GM18499 (cell line): ENCODE data around the gene TAL2.

Source experiments
- ATAC-seq: cut with Tn5 transposase; IDR thresholded peaks from one replicate; pipeline ENCODE4 v1.9.1; 2021; ENCODE audit warnings: moderate number of reproducible peaks; ENCODE audit not compliant: insufficient read depth, unreplicated experiment

TAL2 gene

DNA sequence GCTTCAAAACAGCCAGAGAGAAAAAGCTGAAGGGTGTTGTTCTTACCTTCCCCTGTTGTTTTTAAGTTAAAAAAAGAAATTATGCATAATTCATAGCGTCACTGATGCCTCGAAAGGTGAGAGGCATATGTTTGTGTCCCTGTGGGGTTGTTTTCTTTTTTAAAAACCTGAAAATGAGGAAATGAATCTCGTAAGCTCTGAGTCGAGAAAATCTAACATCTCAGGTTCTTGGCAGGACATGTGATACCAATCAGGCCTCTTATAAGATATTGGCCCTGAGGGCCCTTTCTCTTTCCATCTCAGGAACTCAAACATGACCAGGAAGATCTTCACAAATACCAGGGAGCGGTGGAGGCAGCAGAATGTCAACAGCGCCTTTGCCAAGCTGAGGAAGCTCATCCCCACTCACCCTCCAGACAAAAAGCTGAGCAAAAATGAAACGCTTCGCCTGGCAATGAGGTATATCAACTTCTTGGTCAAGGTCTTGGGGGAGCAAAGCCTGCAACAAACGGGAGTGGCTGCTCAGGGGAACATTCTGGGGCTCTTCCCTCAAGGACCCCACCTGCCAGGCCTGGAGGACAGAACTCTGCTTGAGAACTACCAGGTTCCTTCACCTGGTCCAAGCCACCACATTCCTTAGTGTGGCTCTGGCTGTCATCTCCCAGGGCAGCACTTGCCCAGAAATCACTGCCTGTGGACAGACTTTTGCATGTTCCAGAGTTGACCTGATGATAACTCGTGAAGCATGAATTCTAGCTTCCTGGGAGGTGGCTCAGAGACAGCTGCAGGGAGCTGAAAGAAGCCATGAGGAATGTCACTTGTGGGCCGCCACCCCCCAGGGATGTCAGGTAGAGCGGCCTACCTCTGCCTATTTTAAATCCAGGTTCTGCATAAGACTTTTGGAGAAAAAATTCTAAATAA is at the start of gene TAL2:
Gene TAL2 (plus strand): TSS at position 274 of the 921 bp plus-strand sequence. CDS start 40 bp downstream, at position 314.
- ATAC-seq: peak; percentile 91

- no peak for ATAC-seq
Observed at GRCh38 chr9:105621001-105621400, 41.3 kb upstream of the TAL2 start.

GRCh38 chr9:105625088-105625487 is 37.2 kb upstream of the TAL2 start:
- no peak for ATAC-seq

- ATAC-seq: no peak
Observed at GRCh38 chr9:105632807-105633206, 29.4 kb upstream of the TAL2 start.

GRCh38 chr9:105633411-105633810 is 28.8 kb upstream of the TAL2 start:
- no peak for ATAC-seq

- ATAC-seq: no peak
Observed at GRCh38 chr9:105636331-105636730, 25.9 kb upstream of the TAL2 start.

- ATAC-seq: no peak
Observed at GRCh38 chr9:105637787-105638395, 24.4 kb upstream of the TAL2 start.

GRCh38 chr9:105639936-105640335 is 22.3 kb upstream of the TAL2 start:
- no peak for ATAC-seq

GRCh38 chr9:105643795-105644194 is 18.5 kb upstream of the TAL2 start:
- no peak for ATAC-seq

- ATAC-seq: no peak
Observed at GRCh38 chr9:105646879-105647594, 15.2 kb upstream of the TAL2 start.

GRCh38 chr9:105647595-105648349 is 14.5 kb upstream of the TAL2 start:
- no peak for ATAC-seq

GRCh38 chr9:105651806-105652205 is 10.5 kb upstream of the TAL2 start:
- ATAC-seq: no peak

DNA sequence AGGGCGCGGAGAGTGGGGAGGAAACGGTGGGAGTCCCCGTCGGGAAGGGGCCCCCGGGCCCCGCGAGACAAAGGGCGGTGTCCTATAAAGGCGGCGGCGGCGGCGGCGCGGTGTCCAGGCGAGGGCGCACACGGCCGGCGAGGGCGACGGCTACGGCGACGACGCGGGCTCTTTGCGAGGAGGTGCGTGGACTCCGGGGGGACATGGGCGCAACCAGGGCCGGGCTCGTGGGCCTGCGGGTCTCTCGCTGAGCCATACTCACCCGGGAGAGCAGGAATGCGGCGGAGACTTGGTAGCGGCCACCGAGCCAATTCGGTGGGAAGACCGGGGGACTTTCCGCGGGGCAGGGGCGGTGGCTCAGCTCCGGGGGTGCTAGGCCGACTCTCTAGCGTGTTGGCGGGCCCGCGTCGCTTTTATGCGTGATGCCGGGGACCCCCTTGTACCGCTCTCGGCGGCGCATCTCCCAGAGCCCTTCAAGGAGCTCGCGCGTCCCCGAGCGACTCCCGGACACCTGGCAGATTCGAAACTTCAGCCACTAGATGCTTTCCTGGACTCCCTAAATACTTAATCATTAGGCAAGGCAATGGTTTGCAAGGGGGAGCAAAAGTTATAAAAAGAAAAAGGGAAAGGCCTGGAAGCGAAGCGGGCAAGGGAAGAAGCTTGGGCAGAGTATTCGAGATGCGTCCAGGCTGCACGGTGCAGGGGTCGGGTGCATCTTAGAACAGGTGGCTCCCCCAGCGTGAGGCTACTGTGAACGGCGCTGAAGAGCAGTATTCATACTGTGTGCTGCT is 5.9 kb upstream of the TAL2 start:
- ATAC-seq: no peak

- no peak for ATAC-seq
Observed at GRCh38 chr9:105658351-105658750, 3.9 kb upstream of the TAL2 start.

DNA sequence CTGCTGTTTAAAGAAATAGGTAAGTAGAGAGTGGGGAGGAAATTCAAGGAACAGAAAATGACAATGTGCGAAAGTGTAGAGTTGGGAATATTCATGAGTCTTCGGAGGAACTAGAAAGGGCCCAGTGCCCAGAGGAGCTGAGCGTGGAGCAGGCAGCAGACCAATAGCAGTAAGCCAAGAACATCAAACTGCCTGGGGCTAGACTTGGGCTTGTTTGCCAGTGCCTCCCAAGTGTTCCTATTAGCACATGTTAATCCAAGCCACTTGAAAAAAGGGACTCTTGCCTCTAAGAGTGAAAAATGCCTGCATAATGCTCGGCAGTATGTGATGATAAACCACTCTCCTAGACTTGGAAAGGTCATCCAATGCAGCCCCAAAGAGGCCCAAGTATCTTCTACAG is 1.2 kb upstream of the TAL2 start:
- no peak for ATAC-seq

DNA sequence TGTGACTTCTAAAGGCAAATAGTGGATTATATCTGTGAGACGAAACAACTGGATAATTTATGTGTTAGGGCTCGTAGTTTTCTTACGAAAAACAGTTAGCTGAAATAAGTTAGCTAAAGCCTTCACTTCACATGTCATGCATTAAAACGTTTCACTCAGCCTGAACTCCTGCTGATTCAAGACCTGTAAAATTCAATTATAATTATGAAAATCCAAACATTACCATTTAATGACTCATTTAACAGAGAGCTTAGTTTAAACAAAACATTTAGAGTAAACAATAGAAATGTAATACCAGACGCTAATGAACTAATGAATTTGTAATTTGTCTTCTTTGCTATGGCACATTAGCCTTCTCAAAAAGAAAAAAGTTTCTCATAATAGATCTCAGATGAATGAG is 1.7 kb downstream of the TAL2 start:
- no peak for ATAC-seq

GRCh38 chr9:105667867-105668266 is 5.6 kb downstream of the TAL2 start:
- ATAC-seq: no peak

DNA sequence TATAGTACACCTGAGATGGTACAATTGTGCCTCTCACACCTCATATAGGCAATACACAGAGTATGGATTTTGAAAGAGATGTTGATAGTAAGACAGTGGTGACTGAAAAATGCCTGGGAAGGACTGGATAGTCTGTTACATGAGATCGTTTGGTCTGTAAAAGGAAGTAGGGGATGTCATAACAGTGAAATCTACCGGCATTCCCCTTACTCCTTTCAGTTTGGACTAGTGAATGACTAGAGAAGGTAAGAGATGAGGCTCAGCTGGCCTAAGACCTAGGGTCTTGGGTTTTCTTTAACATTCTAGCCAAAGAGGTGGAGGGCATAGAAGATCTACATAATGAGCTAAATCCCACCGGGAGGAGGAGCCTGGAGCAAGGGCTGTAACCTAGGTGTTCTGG is 8.1 kb downstream of the TAL2 start:
- ATAC-seq: no peak

GRCh38 chr9:105670775-105671174 is 8.5 kb downstream of the TAL2 start:
- ATAC-seq: no peak
